Stimulated activated CD8-positive, alpha-beta memory T cell treated with anti-CD3 and anti-CD28 coated beads, Interleukin-4, amount 100 ng/mL, for 4 hours (primary cell): Measurements from ENCODE around the gene ESRRB.

Experiments used
- DNase-seq, 2 donors: peaks; one replicate each; pipeline ENCODE4 v3.0.0-alpha.2; 2020; ENCODE audit warnings: low read depth in 2 of 2, low spot score in 1 of 2

The ESRRB gene

GRCh38 chr14:76375947-76376404, at the start of gene ESRRB:
Gene ESRRB, plus strand, starts transcription at chr14:76376137. Its CDS starts 265 bp downstream, at chr14:76376402.
- no peak for DNase-seq

GRCh38 chr14:76326918-76327689, 48.8 kb upstream of the ESRRB start:
- DNase-seq = no peak

- no peak for DNase-seq
Measured at GRCh38 chr14:76328457-76329137, 47.3 kb upstream of the ESRRB start.

- no peak for DNase-seq
Measured at GRCh38 chr14:76329154-76329928, 46.6 kb upstream of the ESRRB start.

- no peak for DNase-seq
Measured at GRCh38 chr14:76329951-76330350, 46.0 kb upstream of the ESRRB start.

GRCh38 chr14:76330411-76331327, 45.3 kb upstream of the ESRRB start:
- DNase-seq = no peak

GRCh38 chr14:76331328-76332011, 44.5 kb upstream of the ESRRB start:
- no peak for DNase-seq

- no peak for DNase-seq
Measured at GRCh38 chr14:76333664-76334063, 42.3 kb upstream of the ESRRB start.

GRCh38 chr14:76334316-76334715, 41.6 kb upstream of the ESRRB start:
- no peak for DNase-seq

- no peak for DNase-seq
Measured at GRCh38 chr14:76336876-76337275, 39.1 kb upstream of the ESRRB start.

- no peak for DNase-seq
Measured at GRCh38 chr14:76337635-76338545, 38.0 kb upstream of the ESRRB start.

- no peak for DNase-seq
Measured at GRCh38 chr14:76339728-76340615, 36.0 kb upstream of the ESRRB start.

GRCh38 chr14:76343386-76343785, 32.6 kb upstream of the ESRRB start:
- no peak for DNase-seq

GRCh38 chr14:76346391-76347160, 29.4 kb upstream of the ESRRB start:
- DNase-seq = no peak

- DNase-seq = no peak
Measured at GRCh38 chr14:76348898-76349297, 27.0 kb upstream of the ESRRB start.

GRCh38 chr14:76349993-76350392, 25.9 kb upstream of the ESRRB start:
- DNase-seq = no peak

GRCh38 chr14:76350671-76351070, 25.3 kb upstream of the ESRRB start:
- DNase-seq = no peak
